ACHN (cell line): ENCODE data around the gene MAMLD1.

Experiments
- DNase-seq: peaks from one replicate; pipeline ENCODE4 v3.0.0-alpha.2; 2015
- in situ Hi-C: cut with HindIII; loops from 2 replicates; pipeline ENCODE4 v1.10.0; 2017; ENCODE audit warnings: low sequenced_read_pairs, low pct_ligation_motif_present, low pct_unique_long_range_greater_than_20kb

Gene MAMLD1

GRCh38 chrX:150508018-150508417 lies 144.9 kb downstream of the MAMLD1 start:
- in situ Hi-C loops = no loop called here
- DNase-seq = no peak

- in situ Hi-C loops = no loop called here
- DNase-seq = no peak
Observed at GRCh38 chrX:150508451-150509367, 145.6 kb downstream of the MAMLD1 start.

- no peak for DNase-seq
- in situ Hi-C loops = no loop called here
Observed at GRCh38 chrX:150509703-150510102, 146.6 kb downstream of the MAMLD1 start.

- in situ Hi-C loops = no loop called here
- no peak for DNase-seq
Observed at GRCh38 chrX:150512461-150512901, 149.4 kb downstream of the MAMLD1 start.

- no peak for DNase-seq
- in situ Hi-C loops = no loop called here
Observed at GRCh38 chrX:150513544-150513943, 150.4 kb downstream of the MAMLD1 start.

- DNase-seq = no peak
- in situ Hi-C loops = no loop called here
Observed at GRCh38 chrX:150514462-150514861, 151.3 kb downstream of the MAMLD1 start.

- in situ Hi-C loops = no loop called here
- DNase-seq = no peak
Observed at GRCh38 chrX:150515801-150516200, 152.7 kb downstream of the MAMLD1 start.

- in situ Hi-C loops = no loop called here
- DNase-seq = no peak
Observed at GRCh38 chrX:150517303-150517910, 154.3 kb downstream of the MAMLD1 start.

GRCh38 chrX:150522494-150522893 lies 159.4 kb downstream of the MAMLD1 start:
- in situ Hi-C loops = no loop called here
- DNase-seq = no peak

- in situ Hi-C loops = no loop called here
- no peak for DNase-seq
Observed at GRCh38 chrX:150525061-150525919, 162.2 kb downstream of the MAMLD1 start.

- in situ Hi-C loops = no loop called here
- no peak for DNase-seq
Observed at GRCh38 chrX:150526692-150527091, 163.6 kb downstream of the MAMLD1 start.

- no peak for DNase-seq
- in situ Hi-C loops = no loop called here
Observed at GRCh38 chrX:150527108-150527507, 164.0 kb downstream of the MAMLD1 start.

GRCh38 chrX:150529587-150529986 lies 166.5 kb downstream of the MAMLD1 start:
- DNase-seq = no peak
- in situ Hi-C loops = no loop called here

GRCh38 chrX:150530821-150531220 lies 167.7 kb downstream of the MAMLD1 start:
- in situ Hi-C loops = no loop called here

GRCh38 chrX:150531467-150531866 lies 168.3 kb downstream of the MAMLD1 start:
- DNase-seq = no peak
- in situ Hi-C loops = no loop called here

More at GRCh38 chrX:150530821-150531220, 167.7 kb downstream of the MAMLD1 start:
- no peak for DNase-seq

- in situ Hi-C loops = no loop called here
- DNase-seq = no peak
Observed at GRCh38 chrX:150533863-150534262, 170.7 kb downstream of the MAMLD1 start.

- no peak for DNase-seq
Observed at GRCh38 chrX:150536455-150537116, 173.5 kb downstream of the MAMLD1 start.

GRCh38 chrX:150537851-150538250 lies 174.7 kb downstream of the MAMLD1 start:
- DNase-seq = no peak
- in situ Hi-C loops = no loop called here

More at GRCh38 chrX:150536455-150537116, 173.5 kb downstream of the MAMLD1 start:
- in situ Hi-C loops = no loop called here
